LNCAP (cell line): ENCODE results near the gene MGST2.

Source experiments
- CTCF ChIP-seq: fragments of 450-650 bp; IDR thresholded peaks from 2 replicates; pipeline ENCODE4 v1.5.1; 2017; ENCODE audit warnings: mild to moderate bottlenecking

Gene MGST2

GRCh38 chr4:139689093-139689722, 23.6 kb downstream of the MGST2 start:
- TF ChIP-seq CTCF: no peak

- no peak for TF ChIP-seq CTCF
Measured at GRCh38 chr4:139690419-139690818, 24.8 kb downstream of the MGST2 start.

GRCh38 chr4:139692309-139693012, 26.8 kb downstream of the MGST2 start:
- TF ChIP-seq CTCF: no peak

GRCh38 chr4:139694522-139695107, 29.0 kb downstream of the MGST2 start:
- no peak for TF ChIP-seq CTCF

GRCh38 chr4:139696491-139696890, 30.9 kb downstream of the MGST2 start:
- TF ChIP-seq CTCF: no peak

DNA sequence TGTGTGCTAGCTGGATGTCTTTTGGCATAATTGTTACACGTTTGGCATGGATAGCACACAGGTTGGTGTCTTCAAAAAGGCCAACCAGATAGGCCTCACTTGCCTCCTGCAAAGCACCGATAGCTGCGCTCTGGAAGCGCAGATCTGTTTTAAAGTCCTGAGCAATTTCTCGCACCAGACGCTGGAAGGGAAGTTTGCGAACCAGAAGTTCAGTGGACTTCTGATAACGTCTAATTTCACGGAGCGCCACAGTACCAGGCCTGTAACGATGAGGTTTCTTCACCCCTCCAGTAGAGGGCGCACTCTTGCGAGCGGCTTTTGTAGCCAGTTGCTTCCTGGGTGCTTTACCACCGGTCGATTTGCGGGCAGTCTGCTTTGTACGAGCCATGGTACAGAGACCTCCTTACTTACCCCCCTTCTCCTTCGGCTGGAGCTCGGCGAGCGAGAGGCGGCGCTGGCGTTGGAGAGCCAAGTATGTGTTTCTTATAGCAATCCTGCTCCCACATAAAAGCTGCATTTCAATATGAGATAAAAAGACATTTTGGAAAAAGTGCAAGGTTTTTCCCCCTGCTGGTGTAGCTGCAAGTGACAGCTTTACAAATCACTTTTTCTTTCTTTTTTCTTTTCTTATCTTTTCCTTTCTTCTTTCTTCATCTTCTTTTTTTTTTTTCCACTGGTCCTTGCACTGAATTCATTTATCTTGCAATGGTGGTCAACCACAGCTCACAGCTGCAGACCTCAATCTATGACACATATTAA, 32.7 kb downstream of the MGST2 start:
- 0 out of 2 replicates have a peak, but pooled peaks have one; percentile 19 for TF ChIP-seq CTCF

DNA sequence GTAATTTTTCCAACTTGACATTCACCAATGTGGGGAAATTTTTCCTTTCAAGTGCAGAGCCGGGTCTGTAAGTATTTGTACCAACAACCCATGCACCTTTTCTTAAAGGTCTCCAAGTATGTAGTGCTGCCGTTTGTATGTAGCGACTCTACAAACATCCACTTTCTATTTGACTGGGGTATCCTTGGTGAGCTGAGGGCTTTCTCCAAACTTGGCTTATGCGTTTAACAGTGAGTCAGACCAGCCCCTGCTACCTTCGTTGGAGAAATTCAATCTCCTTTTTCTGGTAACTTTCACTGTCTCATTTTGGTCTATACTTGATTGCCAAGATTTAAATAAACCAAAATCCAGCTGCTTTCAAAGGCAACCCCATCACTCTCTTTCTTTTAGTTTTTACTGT, 34.9 kb downstream of the MGST2 start:
- no peak for TF ChIP-seq CTCF
